ENCODE results near the gene TBL1X. TPM values are rescaled to one million over a fixed set of nuclear protein-coding genes. Genes with fewer than 3 reads are reported as not detected.

The TBL1X gene
- total and polyA plus RNA-seq, 2 experiments from 2014 or later, result 8.7 to 26.9 TPM

GRCh38 chrX:9698576-9698975, 233.7 kb downstream of the TBL1X start:
- no peaks in the 10 kb centered on the region for H3K9me2 ChIP-seq (ENCODE audit: insufficient read depth)
- H4K20me1 ChIP-seq (replicated peaks; ENCODE audit: insufficient read depth), result no peaks in the 10 kb centered on the region
- H3K36me3 Mint-ChIP-seq (ENCODE audit: low read depth), result peaks cover 24% of the 10 kb centered on the region
- TF ChIP-seq CREB1 (CRISPR knock-in tag; IDR thresholded peaks at IDR 0.05; ENCODE audit: low read depth) (no peak), POLR2AphosphoS5 (IDR thresholded peaks at IDR 0.05; ENCODE audit: low read depth) (no peak), REST (IDR thresholded peaks at IDR 0.05; ENCODE audit: unreplicated experiment) (no peak), EZH2phosphoT487 (IDR thresholded peaks at IDR 0.05; ENCODE audit: unreplicated experiment) (no peak), EZH2 (IDR thresholded peaks at IDR 0.05; ENCODE audit: low read depth, unreplicated experiment) (no peak), ZNF114 (CRISPR knock-in tag; IDR thresholded peaks at IDR 0.05) (no peak), NANOG (IDR thresholded peaks at IDR 0.05; ENCODE audit: borderline replicate concordance) (no peak), ETS1 (IDR thresholded peaks at IDR 0.05) (no peak), CTCF (conservative IDR thresholded peaks at IDR 0.05; ENCODE audit: low read depth in 2 of 2) (no peak), STAT1 (IDR thresholded peaks at IDR 0.05; ENCODE audit: unreplicated experiment) (no peak), JUNB (IDR thresholded peaks at IDR 0.05; ENCODE audit: unreplicated experiment) (no peak), ZNF331 (CRISPR knock-in tag; IDR thresholded peaks at IDR 0.05; ENCODE audit: low read depth) (no peak)
- TF ChIP-seq, protein P1, sequence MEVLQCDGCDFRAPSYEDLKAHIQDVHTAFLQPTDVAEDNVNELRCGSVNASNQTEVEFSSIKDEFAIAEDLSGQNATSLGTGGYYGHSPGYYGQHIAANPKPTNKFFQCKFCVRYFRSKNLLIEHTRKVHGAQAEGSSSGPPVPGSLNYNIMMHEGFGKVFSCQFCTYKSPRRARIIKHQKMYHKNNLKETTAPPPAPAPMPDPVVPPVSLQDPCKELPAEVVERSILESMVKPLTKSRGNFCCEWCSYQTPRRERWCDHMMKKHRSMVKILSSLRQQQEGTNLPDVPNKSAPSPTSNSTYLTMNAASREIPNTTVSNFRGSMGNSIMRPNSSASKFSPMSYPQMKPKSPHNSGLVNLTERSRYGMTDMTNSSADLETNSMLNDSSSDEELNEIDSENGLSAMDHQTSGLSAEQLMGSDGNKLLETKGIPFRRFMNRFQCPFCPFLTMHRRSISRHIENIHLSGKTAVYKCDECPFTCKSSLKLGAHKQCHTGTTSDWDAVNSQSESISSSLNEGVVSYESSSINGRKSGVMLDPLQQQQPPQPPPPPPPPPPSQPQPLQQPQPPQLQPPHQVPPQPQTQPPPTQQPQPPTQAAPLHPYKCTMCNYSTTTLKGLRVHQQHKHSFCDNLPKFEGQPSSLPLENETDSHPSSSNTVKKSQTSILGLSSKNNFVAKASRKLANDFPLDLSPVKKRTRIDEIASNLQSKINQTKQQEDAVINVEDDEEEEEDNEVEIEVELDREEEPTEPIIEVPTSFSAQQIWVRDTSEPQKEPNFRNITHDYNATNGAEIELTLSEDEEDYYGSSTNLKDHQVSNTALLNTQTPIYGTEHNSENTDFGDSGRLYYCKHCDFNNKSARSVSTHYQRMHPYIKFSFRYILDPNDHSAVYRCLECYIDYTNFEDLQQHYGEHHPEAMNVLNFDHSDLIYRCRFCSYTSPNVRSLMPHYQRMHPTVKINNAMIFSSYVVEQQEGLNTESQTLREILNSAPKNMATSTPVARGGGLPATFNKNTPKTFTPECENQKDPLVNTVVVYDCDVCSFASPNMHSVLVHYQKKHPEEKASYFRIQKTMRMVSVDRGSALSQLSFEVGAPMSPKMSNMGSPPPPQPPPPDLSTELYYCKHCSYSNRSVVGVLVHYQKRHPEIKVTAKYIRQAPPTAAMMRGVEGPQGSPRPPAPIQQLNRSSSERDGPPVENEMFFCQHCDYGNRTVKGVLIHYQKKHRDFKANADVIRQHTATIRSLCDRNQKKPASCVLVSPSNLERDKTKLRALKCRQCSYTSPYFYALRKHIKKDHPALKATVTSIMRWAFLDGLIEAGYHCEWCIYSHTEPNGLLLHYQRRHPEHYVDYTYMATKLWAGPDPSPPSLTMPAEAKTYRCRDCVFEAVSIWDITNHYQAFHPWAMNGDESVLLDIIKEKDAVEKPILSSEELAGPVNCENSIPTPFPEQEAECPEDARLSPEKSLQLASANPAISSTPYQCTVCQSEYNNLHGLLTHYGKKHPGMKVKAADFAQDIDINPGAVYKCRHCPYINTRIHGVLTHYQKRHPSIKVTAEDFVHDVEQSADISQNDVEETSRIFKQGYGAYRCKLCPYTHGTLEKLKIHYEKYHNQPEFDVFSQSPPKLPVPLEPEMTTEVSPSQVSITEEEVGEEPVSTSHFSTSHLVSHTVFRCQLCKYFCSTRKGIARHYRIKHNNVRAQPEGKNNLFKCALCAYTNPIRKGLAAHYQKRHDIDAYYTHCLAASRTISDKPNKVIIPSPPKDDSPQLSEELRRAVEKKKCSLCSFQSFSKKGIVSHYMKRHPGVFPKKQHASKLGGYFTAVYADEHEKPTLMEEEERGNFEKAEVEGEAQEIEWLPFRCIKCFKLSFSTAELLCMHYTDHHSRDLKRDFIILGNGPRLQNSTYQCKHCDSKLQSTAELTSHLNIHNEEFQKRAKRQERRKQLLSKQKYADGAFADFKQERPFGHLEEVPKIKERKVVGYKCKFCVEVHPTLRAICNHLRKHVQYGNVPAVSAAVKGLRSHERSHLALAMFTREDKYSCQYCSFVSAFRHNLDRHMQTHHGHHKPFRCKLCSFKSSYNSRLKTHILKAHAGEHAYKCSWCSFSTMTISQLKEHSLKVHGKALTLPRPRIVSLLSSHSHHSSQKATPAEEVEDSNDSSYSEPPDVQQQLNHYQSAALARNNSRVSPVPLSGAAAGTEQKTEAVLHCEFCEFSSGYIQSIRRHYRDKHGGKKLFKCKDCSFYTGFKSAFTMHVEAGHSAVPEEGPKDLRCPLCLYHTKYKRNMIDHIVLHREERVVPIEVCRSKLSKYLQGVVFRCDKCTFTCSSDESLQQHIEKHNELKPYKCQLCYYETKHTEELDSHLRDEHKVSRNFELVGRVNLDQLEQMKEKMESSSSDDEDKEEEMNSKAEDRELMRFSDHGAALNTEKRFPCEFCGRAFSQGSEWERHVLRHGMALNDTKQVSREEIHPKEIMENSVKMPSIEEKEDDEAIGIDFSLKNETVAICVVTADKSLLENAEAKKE (CRISPR knock-in tag; IDR thresholded peaks at IDR 0.05), result no peak
- no peak overlapping the region for H3K4me3 Mint-ChIP-seq
- DNase-seq (ENCODE audit: low spot score) (no peak), ATAC-seq (no peak)
- H3K9me3 Mint-ChIP-seq, result no peaks in the 10 kb centered on the region
- no peaks in the 10 kb centered on the region for H3K36me3 ChIP-seq (ENCODE audit: insufficient read depth)
- H3K4me2 ChIP-seq, result no peak overlapping the region
- no peaks in the 10 kb centered on the region for H3F3A ChIP-seq (replicated peaks; ENCODE audit: low read depth)
- no peak overlapping the region for H3K27ac Mint-ChIP-seq
- no peak overlapping the region for H3K4me3 ChIP-seq
- H3K27ac ChIP-seq (ENCODE audit: low read depth), result no peak overlapping the region
- H3K4me1 Mint-ChIP-seq, result no peaks in the 10 kb centered on the region
- H3K4me1 ChIP-seq (ENCODE audit: insufficient read depth), result no peaks in the 10 kb centered on the region
- no peaks in the 10 kb centered on the region for H3K79me2 ChIP-seq (replicated peaks; ENCODE audit: insufficient read depth)
- H3K27me3 Mint-ChIP-seq (ENCODE audit: insufficient read depth, low read depth, poor library complexity), result no peaks in the 10 kb centered on the region
- no peak overlapping the region for H2AFZ ChIP-seq
- no peaks in the 10 kb centered on the region for H3K27me3 ChIP-seq (ENCODE audit: insufficient read depth)

All from GM23338 (cell line).